ENCODE results near the gene CNOT11. TPM values are rescaled to one million over a fixed set of nuclear protein-coding genes. Genes with fewer than 3 reads are reported as not detected.

Gene CNOT11
- total RNA-seq, 6 experiments from 2014 or later: 38.1 to 53.8 (median 43.0) TPM

DNA sequence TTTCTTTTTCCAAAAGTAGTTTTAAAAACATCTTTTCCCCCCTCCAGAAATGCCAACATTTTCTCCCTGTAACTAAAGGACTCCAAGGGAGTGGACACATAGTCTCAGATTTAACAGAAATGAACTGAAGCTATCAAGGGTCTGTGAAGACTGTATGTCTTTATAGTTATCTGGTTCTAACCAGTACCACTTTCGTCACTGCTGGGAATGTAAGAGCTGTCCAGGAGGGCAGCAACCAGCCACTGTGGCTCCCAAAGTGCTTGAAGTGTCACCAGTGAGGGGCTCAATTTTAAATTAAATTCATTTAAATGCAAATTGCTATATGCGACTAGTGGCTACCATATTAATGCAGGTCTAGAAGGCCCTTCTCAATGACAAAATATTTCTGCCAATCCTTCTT lies 40.9 kb downstream of the CNOT11 start:
- H3K4me3 Mint-ChIP-seq: no peak overlapping the region
- TF ChIP-seq, protein P1, sequence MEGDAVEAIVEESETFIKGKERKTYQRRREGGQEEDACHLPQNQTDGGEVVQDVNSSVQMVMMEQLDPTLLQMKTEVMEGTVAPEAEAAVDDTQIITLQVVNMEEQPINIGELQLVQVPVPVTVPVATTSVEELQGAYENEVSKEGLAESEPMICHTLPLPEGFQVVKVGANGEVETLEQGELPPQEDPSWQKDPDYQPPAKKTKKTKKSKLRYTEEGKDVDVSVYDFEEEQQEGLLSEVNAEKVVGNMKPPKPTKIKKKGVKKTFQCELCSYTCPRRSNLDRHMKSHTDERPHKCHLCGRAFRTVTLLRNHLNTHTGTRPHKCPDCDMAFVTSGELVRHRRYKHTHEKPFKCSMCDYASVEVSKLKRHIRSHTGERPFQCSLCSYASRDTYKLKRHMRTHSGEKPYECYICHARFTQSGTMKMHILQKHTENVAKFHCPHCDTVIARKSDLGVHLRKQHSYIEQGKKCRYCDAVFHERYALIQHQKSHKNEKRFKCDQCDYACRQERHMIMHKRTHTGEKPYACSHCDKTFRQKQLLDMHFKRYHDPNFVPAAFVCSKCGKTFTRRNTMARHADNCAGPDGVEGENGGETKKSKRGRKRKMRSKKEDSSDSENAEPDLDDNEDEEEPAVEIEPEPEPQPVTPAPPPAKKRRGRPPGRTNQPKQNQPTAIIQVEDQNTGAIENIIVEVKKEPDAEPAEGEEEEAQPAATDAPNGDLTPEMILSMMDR (IDR thresholded peaks at IDR 0.05): no peak
- DNase-seq: no peak
- no peak overlapping the region for H3K27ac Mint-ChIP-seq
- H3K9me3 Mint-ChIP-seq: no peaks in the 10 kb centered on the region
- peaks cover 28% of the 10 kb centered on the region for H3K4me1 Mint-ChIP-seq (ENCODE audit: low read depth)
- no peaks in the 10 kb centered on the region for H3K27me3 Mint-ChIP-seq (ENCODE audit: insufficient read depth)
- H3K36me3 Mint-ChIP-seq (ENCODE audit: low read depth): no peaks in the 10 kb centered on the region

GRCh38 chr2:101294861-101295260 lies 42.2 kb downstream of the CNOT11 start:
- DNase-seq: no peak
- Mint-ChIP-seq H3K36me3 (ENCODE audit: low read depth) (no peaks in the 10 kb centered on the region), H3K27me3 (ENCODE audit: insufficient read depth) (no peaks in the 10 kb centered on the region), H3K9me3 (no peaks in the 10 kb centered on the region), H3K27ac (no peak overlapping the region), H3K4me3 (no peak overlapping the region), H3K4me1 (ENCODE audit: low read depth) (peaks cover 38% of the 10 kb centered on the region)
- TF ChIP-seq, protein P1 (IDR thresholded peaks at IDR 0.05): no peak

GRCh38 chr2:101295895-101296294 lies 43.2 kb downstream of the CNOT11 start:
- DNase-seq: peak; percentile 76
- Mint-ChIP-seq H3K4me1 (ENCODE audit: low read depth) (peaks cover 43% of the 10 kb centered on the region), H3K4me3 (peak overlapping the region; percentile 69), H3K9me3 (no peaks in the 10 kb centered on the region), H3K36me3 (ENCODE audit: low read depth) (no peaks in the 10 kb centered on the region), H3K27ac (peak overlapping the region; percentile 62), H3K27me3 (ENCODE audit: insufficient read depth) (no peaks in the 10 kb centered on the region)
- TF ChIP-seq, protein P1 (IDR thresholded peaks at IDR 0.05): no peak

DNA sequence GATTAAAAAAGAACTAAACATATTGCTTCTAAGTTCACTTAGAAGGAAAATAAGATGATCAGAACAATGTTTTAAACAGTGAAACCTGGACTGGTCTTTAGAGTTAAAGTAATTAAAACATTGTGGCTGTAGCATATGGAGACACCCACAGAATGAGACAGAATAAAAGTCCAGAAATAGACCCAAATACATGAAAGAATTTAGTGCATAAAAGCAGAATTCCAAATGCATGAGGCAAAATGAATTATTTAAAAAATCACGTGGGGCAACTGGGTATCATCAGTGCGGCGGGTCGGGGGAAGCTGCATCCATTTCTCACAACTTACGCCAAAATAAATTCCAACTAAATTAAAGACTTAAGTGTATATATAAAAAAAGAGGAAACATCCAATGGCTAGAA lies 43.7 kb downstream of the CNOT11 start:
- TF ChIP-seq, protein P1 (IDR thresholded peaks at IDR 0.05): no peak
- no peaks in the 10 kb centered on the region for H3K36me3 Mint-ChIP-seq (ENCODE audit: low read depth)
- peak overlapping the region; percentile 69 for H3K4me3 Mint-ChIP-seq
- H3K9me3 Mint-ChIP-seq: no peaks in the 10 kb centered on the region
- DNase-seq: peak; percentile 58
- H3K27me3 Mint-ChIP-seq (ENCODE audit: insufficient read depth): no peaks in the 10 kb centered on the region
- peaks cover 43% of the 10 kb centered on the region for H3K4me1 Mint-ChIP-seq (ENCODE audit: low read depth)
- peak overlapping the region; percentile 62 for H3K27ac Mint-ChIP-seq

DNA sequence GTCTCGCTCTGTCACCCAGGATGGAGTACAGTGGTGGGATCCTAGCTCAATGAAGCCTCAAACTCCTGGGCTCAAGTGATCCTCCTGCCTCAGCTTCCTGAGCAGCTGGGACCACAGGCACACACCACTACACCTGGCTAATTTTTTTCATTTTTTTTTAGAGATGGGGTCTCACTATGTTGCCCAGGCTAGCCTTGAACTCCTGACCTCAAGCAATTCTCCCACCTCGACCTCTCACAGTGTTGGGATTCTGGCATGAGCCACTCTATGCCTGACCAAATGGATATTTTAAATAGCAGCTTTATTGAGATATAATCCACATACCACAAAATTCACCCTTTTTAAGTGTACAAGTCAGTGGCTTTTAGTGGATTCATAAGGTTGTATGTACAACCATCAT lies 44.7 kb downstream of the CNOT11 start:
- Mint-ChIP-seq H3K9me3 (no peaks in the 10 kb centered on the region), H3K27ac (peak overlapping the region; percentile 44), H3K4me1 (ENCODE audit: low read depth) (peaks cover 43% of the 10 kb centered on the region), H3K4me3 (no peak overlapping the region), H3K36me3 (ENCODE audit: low read depth) (peaks cover 5% of the 10 kb centered on the region; the same call in 1 of the 2 replicates), H3K27me3 (ENCODE audit: insufficient read depth) (no peaks in the 10 kb centered on the region)
- TF ChIP-seq, protein P1 (IDR thresholded peaks at IDR 0.05): no peak
- no peak for DNase-seq

GRCh38 chr2:101299604-101300003 lies 46.9 kb downstream of the CNOT11 start:
- no peak overlapping the region for H3K4me3 Mint-ChIP-seq
- DNase-seq: no peak
- no peak overlapping the region for H3K27ac Mint-ChIP-seq
- no peaks in the 10 kb centered on the region for H3K27me3 Mint-ChIP-seq (ENCODE audit: insufficient read depth)
- TF ChIP-seq, protein P1 (IDR thresholded peaks at IDR 0.05): no peak
- peaks cover 48% of the 10 kb centered on the region for H3K4me1 Mint-ChIP-seq (ENCODE audit: low read depth)
- no peaks in the 10 kb centered on the region for H3K9me3 Mint-ChIP-seq
- H3K36me3 Mint-ChIP-seq (ENCODE audit: low read depth): peaks cover 8% of the 10 kb centered on the region; the same call in 1 of the 2 replicates

All from HFFc6 (cell line).